Medulla oblongata (tissue), 1 donor: ENCODE results near the gene SDK1.
"Not testable (repeated sequence)": the region's sequence is repeated elsewhere in the genome, so short reads cannot be mapped to it uniquely, and the experiment has no call there.

ENCODE experiments used
- DNase-seq: peaks from one replicate; pipeline ENCODE4 v3.0.0-alpha.2; 2015; ENCODE audit errors: extremely low spot score

SDK1 gene

DNA sequence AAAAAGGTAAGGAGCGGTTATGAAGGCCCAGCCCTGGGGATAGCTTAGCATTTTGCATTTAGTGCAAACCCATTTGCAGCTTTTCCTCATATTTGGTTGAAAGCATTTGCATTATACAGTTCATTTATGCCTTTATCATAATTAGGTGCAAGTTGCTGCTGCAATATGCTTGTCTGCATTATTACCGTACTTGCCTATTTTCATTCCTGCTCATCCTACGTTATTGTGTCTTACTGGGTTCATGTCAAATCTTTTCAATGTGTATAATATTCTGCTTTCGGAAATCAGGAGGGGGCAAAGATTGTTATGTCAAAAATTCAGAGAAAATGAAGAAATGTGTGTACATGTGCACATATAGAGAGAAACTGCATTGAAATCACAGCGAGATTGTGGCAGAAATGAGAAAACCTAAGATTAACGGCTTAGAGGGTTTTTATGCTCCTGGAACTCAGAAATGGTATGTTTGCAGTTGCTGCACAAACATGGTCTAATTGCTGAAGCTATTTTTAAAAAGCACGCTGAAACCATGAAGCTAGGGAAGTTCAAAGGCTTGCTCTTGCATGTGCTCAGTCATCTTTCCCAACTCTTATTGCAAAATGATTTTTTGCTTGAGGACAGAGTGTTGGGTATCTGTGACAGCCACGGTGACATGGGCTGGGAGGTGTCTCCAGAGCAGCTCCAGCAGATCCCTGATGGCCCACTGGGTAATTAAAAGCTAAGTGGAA lies 613.2 kb downstream of the SDK1 start:
- DNase-seq = no peak

GRCh38 chr7:3915337-3915878 lies 614.4 kb downstream of the SDK1 start:
- DNase-seq = no peak

GRCh38 chr7:3916146-3916545 lies 615.1 kb downstream of the SDK1 start:
- peak; percentile 60 for DNase-seq

- no peak for DNase-seq
Observed at GRCh38 chr7:3917436-3917835, 616.4 kb downstream of the SDK1 start.

GRCh38 chr7:3918576-3918975 lies 617.5 kb downstream of the SDK1 start:
- no peak for DNase-seq

DNA sequence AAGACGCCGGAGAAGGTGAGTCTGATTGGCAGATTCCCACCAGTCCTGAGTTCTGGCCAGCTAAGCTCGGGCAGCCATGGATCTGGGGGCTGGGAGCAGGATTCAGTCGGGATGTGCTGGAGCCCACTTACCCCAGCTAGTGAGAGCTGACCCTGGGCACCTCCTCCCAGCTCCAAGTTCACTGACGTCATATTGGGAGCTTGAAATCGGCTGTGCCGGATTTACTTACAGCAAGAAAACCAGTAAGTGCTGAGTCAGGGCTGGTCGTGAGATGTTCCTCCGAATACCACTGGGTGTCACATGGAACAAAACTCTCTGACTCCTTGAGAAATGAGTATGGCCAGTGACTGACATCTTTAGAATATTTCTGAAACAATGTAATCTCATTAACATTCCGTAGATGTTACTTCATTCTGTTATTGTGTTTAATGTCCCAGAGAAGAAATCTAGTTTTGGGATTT lies 621.2 kb downstream of the SDK1 start:
- DNase-seq = peak; percentile 82

- DNase-seq = no peak
Observed at GRCh38 chr7:3923307-3923918, 622.4 kb downstream of the SDK1 start.

GRCh38 chr7:3924277-3924676 lies 623.2 kb downstream of the SDK1 start:
- DNase-seq = no peak

- no peak for DNase-seq
Observed at GRCh38 chr7:3927446-3928110, 626.5 kb downstream of the SDK1 start.

DNA sequence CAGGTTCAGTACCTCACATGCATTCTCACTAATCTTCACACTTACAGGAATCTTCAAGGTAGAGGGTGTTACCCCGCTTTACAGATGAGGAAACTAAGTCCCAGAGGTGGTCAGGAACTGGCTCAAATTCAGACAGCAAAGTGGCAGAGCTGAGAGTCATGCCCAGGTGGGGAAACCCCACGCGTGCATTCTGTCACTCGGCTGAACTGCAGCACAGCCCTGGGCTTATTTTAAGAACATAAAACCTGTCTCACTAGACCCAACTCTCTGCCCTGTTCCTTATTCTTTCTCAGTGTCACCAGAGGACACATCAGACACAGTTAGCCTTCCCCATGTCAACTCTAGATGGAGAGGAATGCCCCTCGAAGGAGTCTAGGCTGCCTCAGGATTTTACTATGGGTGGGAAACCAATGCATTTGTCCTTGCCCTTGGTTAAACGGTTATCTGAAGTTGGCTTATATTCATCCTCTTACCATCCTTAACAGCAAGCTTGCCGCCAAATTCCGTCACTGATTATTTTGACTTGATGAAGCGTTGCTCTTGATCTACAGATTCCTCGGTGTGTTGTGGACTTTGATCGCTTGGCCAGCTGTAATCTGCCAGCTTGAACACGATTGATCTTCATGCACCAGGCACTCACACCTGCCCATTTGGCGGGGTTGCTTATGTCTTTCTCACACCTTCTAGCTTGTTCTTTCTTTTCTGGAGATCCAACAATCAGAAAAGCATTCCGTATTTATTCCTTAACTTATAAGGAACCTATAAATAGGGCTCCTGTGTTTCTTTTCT lies 627.9 kb downstream of the SDK1 start:
- DNase-seq = no peak

DNA sequence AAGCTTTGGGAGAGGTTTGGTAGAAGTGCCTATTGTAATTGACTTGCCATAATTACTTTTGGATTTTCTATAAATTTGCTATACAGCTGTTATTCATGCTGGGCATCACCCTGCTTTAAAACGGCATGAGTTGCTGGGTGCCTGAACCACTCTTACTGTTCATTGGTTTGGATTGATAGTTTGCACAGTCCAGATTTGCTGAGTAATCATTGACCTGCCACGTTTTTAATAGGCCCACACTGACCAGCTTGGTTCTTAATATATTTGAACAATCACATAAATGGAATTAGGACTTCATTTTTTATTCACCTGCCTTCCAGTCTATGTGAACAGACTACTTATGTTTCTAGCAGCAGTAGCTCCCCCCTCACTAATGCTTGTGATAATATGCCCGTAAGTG lies 630.8 kb downstream of the SDK1 start:
- DNase-seq = no peak

DNA sequence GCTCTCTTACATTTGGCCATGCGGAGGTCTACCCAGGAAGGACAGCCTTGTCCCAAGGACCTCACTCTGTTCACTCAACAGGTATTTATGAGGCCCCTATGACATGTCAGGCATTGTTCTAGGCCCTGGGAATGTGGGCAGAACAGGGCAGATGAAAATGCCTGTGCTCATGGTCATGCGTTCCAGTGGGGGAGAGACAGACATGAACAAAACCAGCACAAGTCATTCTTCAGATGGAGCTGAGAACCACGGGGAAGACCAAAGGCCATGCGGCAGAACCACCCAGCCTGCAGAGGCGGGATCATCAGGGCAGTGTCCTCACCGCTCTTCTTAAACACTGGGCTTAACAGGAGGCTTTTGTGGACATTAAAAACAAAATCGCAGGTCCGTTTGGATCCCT lies 636.1 kb downstream of the SDK1 start:
- no peak for DNase-seq

DNA sequence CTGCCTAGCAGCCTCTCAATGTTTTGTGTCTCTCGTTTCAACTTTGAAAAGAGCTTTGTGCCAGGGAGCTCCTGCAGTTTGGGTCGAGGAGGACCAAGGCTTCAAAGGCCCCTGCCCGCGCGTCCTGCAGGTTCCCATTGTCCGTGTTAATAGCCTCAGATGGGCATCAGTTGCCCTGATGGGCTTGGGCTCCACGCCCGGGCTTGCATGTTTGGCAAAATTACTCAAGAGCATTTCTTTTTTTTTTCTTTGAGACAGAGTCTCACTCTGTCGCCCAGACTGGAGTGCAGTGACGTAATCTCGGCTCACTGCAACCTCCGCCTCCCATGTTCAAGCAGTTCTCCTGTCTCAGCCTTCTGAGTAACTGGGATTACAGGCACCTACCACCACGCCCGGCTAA lies 636.6 kb downstream of the SDK1 start:
- no peak for DNase-seq

DNA sequence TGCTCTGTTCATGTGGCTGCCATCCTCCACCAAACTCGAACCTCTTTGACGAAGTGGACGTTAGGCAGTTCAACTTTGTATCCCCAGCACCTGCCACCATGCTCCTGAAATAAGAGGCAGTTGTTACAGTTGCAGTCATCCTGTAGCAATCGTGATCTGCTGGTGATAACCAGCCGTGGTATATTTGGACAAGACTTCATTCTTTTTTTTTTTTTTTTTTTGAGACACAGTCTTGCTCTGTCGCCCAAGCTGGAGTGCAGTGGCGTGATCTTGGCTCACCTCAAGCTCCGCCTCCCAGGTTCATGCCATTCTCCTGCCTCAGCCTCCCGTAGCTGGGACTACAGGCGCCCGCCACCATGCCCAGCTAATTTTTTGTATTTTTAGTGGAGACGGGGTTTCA lies 640.7 kb downstream of the SDK1 start:
- DNase-seq = not testable (repeated sequence)

DNA sequence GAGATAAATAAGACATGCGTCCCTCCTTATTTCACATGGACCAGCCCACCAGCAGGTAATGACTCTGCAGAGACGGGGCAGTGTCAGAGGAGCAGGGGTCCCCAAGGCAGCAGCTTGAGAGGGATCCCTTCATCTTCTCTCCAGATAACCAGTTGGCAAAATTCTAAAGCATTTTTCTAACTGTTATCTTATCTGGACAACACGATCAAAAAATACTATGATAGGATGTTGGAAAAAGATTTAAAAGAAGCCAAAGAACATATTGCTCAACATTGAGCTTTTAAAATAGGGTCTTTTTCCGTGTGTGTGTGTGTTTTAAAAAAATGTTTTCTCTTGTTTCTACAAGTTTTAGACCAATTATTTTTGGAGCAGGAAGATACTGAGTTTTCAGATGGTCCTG lies 641.2 kb downstream of the SDK1 start:
- DNase-seq = no peak

- DNase-seq = no peak
Observed at GRCh38 chr7:3942816-3943745, 642.0 kb downstream of the SDK1 start.

GRCh38 chr7:3943779-3944520 lies 642.9 kb downstream of the SDK1 start:
- DNase-seq = no peak

- DNase-seq = no peak
Observed at GRCh38 chr7:3949242-3949640, 648.2 kb downstream of the SDK1 start.

- no peak for DNase-seq
Observed at GRCh38 chr7:3950249-3950648, 649.2 kb downstream of the SDK1 start.
